Measurements from ENCODE around the gene LMNA.
"Not testable (repeated sequence)": the region's sequence is repeated elsewhere in the genome, so short reads cannot be mapped to it uniquely, and the experiment has no call there.

The LMNA gene

DNA sequence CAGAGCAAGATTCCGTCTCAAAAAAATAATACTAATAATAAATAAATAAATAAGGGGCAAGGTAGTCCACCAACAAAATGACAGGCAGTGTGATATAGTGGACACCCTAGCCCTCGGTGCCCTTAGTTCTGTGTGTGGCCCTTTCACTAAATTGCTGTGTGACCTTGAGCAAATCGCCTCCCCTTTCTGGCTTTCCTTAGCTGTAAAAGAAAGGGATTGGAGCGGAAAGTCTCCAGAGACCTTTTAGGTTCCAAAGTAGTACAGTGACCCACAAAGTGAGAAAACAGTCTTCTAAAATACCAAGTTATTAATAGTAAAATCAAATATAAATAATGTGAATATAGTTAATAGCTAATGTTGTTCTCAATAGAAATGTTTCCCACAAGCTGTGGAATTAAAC is 7.6 kb downstream of the LMNA start:
- no peak for DNase-seq (ENCODE audit: low spot score)

DNA sequence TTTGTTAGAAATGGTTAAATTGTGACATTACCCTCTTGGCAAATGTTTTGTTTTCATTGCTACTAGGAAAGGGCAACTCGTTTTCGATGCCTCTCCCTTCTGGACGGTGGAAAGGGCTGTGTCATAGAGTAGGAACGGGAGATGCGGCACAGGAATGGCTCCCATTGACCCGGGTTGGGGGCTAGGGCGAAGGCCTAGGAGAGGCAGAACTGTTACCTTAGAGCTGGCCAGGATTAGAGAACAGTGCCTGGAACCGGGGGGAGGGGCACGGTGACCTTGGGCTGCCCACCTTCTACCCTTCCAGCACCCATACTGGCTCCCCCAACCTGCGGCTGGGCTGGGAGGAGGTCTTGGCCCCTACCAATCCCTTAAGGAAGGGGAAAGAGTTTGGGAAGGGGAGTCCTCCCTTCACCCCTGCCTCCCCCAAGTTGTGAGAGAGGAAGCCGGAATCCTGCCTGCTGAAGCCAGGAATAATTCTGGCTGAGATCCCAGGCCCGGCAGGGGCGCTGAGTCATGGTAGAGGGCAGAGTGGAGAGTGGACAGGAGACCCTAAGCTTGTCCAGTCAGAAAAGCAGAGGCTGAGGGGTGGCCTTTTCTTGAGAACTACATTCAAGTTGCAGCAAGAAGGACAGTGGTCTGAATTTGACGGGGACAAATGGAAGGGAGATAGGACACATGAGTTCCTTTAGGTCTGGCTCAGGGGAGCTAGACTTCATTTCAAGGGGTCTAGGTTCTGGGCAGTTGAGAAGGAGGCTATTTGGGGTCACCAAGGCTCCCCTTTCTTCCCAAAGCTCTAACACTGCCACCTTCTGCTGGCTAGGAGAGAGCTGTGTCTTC is 8.2 kb downstream of the LMNA start:
- no peak for DNase-seq (ENCODE audit: low spot score)

- DNase-seq (ENCODE audit: low spot score), result peak; percentile 69
Observed at GRCh38 chr1:156123356-156124196, 9.1 kb downstream of the LMNA start.

DNA sequence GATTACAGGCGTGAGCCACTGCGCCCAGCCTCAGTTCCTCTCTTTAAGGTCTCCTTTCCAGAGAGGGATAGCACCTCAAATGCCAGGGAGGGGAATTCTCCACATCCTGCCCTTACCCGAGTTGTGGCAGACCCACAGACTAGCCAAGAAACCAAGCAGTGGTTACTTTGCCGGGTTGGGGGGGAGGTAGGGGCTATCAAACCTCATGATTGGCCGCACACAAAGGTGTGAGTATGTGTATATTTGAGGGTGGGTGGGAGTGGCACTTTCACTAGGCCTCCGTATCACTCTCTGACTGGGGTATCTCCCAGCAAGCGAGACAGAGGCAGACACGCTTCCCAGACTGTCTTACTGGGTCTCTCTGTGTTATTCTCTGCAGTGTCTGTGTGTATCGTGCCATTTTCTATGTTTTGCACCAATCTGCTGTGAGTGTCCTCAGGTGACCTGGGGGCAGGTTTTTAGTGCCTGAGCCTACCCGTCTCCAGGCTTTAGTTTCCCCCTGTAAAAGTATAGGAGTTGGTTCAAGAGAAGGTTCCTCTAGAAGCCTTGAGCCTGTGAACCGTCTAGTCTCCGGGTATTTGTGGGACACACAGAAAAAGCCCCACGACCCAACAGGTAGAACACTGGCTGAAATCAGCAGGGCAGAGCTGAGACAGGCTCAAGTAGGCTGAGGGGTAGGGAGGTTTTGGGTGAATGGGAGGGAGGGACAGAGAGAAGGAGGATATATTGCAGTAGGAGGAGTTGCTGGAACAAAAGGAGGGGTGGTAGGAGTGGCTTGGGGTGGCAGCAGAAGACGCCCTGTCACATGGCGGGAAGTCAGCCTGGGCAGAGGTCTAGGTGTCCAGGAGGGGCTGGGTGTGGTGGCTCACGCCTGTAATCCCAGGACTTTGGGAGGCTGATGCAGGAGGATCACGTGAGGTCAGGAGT is 10.3 kb downstream of the LMNA start:
- no peak for DNase-seq (ENCODE audit: low spot score)

GRCh38 chr1:156125544-156125943 is 11.0 kb downstream of the LMNA start:
- not testable (repeated sequence) for DNase-seq (ENCODE audit: low spot score)

GRCh38 chr1:156126043-156126629 is 11.6 kb downstream of the LMNA start:
- DNase-seq (ENCODE audit: low spot score), result peak; percentile 80

DNA sequence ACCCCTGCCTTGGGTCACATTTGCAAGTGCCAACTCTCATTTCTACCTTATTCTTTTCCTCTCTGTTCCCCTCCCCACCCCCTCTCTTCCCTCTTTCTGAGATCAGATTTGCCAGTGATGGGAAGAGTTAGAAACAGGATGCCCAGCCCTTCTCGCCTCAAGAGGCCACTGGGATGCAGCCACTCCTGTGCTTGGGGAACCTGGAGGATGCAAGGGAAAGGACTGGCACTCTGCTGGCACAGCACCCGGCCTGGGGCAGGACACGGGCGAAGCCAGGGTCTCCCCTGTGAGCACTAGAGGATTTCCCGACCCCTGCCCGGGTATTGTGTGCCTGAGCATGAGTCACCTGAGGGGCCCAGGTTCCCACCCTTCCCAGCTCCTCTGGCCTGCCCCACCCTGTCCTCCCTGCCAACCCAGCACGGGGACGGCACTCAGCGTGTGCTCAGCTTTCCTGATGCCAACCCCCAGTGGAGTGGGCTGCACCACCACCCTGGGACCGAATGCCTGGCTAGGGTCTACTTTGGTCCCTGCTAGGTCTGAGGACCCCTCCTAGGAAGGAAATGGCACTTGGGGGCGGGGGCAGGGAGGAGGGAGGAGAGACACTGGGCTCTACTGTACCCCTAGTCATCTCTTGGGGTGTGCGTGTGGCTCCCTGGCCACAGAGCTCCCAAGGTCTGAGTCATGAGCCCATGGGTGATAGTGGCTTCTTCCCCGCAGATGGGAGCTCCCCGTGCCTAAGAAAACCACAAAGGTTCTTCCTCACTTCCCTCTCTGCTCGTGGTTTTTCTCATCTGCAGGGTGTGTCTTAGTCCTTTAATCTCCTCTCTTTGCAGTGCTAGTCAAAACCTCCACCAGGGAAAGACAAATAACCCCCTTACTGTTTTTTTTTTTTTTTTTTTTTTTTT is 12.4 kb downstream of the LMNA start:
- peak; percentile 57 for DNase-seq (ENCODE audit: low spot score)

GRCh38 chr1:156128308-156128653 is 13.8 kb downstream of the LMNA start:
- no peak for DNase-seq (ENCODE audit: low spot score)

DNA sequence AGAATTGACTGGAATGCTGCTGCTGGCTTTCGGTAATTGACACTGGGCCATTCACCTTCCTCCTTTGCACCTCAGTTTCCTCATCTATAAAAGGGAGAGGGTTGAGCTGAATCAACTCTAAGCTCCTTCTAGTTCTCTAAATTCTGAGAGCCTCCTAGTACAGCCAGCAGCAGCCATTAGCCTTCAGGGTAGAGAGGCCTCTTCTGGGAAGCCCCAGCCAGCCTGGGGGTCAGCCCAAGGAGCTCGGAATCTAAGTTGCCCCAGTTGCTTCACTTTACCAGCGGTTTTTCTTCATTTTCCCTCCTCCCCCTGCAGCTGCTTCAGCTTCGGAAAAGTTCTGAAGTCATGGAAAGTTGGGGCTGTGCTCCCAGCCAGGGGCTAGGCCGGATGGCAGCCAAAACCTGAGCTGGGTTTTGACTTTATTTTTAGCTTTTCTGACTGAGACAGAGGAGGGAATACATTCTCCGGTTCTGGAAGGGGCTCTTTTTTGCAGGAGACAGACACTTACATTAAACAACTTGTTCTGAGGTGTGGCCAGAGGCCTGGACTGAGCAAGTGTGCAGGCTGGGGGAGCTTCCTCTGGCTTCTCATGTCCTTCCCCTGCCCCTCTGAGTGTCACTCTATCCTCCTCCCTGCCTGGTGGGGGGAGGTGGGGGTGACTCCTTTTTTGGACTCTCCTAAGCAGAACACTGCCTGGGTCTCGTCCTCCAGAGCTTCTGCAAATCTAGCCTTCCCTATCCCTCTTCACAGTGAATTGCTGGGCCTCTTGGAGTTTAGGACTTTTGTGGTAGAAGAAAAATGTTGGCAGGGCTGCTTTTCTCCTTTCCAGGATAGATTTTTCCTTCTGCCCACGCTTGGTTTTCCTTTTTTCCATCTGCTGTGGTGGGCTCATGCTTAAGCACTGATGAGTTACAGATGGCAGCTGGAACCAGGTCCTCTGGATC is 14.4 kb downstream of the LMNA start:
- no peak for DNase-seq (ENCODE audit: low spot score)

GRCh38 chr1:156129687-156130577 is 15.4 kb downstream of the LMNA start:
- DNase-seq (ENCODE audit: low spot score), result peak; percentile 86

- DNase-seq (ENCODE audit: low spot score), result no peak
Observed at GRCh38 chr1:156130578-156130942, 16.0 kb downstream of the LMNA start.

GRCh38 chr1:156134716-156135435 is 20.4 kb downstream of the LMNA start:
- DNase-seq (ENCODE audit: low spot score), result no peak

GRCh38 chr1:156135930-156136871 is 21.7 kb downstream of the LMNA start:
- no peak for DNase-seq (ENCODE audit: low spot score)

DNA sequence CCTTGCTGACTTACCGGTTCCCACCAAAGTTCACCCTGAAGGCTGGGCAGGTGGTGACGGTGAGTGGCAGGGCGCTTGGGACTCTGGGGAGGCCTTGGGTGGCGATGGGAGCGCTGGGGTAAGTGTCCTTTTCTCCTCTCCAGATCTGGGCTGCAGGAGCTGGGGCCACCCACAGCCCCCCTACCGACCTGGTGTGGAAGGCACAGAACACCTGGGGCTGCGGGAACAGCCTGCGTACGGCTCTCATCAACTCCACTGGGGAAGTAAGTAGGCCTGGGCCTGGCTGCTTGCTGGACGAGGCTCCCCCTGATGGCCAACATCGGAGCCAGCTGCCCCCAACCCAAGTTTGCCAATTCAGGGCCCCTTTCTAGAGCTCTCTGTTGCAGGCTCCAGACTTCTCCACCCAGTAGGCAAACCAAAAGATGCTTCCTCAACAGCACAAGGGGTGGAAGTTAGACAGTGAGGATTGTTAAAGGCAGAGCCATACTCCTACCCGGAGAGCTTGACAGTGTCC is 22.5 kb downstream of the LMNA start:
- DNase-seq (ENCODE audit: low spot score), result no peak

DNA sequence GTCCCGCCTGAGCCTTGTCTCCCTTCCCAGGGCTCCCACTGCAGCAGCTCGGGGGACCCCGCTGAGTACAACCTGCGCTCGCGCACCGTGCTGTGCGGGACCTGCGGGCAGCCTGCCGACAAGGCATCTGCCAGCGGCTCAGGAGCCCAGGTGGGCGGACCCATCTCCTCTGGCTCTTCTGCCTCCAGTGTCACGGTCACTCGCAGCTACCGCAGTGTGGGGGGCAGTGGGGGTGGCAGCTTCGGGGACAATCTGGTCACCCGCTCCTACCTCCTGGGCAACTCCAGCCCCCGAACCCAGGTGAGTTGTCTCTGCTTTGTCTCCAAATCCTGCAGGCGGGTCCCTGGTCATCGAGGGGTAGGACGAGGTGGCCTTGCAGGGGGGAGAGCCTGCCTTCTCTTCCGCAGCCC is 24.0 kb downstream of the LMNA start:
- no peak for DNase-seq (ENCODE audit: low spot score)

DNA sequence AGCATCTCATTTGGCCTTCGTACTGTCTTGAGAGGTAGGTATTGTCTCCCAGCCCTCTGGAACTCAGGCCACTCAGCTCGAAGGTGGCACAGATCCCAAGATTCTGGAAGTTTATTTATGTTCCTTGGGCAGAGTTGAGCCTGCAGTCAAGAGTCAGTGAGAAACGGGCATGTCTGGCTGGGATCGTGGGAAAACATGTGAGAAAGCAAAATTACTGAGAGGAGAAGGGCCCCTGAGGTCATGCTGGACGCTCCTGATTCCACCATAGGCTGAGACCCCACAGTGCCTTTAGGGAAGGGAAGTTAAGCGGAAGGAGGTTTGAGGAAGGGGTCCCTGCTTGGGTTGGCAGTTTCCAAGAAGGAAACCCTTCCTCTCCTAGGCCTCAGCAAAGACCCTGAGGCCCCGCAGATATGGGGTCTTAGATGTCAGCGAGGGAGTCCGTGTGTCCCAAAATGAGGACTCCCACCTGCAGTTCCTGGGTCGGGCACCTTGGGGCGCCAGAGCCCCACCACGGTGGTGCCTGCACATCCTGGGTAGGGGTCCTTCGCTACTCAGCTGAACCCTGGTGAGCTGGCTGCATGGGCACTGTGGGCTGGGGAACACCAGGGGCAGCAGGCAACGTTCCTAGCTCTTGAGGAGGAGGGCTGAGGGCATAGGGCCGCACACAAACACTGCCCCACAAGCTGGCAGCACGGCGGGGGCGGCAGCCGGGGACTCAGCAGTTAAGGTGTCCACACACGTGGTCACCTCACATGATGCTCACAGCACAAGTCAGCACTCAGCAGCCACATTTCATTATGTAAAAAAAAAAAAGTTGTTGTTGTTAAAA is 26.6 kb downstream of the LMNA start:
- DNase-seq (ENCODE audit: low spot score), result peak; percentile 44

Data from AG08396 (cell line).